GM23338 (cell line): ENCODE results near the gene FXYD7. TPM values are rescaled to one million over a fixed set of nuclear protein-coding genes. Genes with fewer than 3 reads are reported as not detected.

Experiments used
- ATAC-seq: fragments of 200-7000 bp; cut with Tn5 transposase; 3 replicates; pipeline ENCODE4 v1.9.1; 2020
- DNase-seq: peaks from one replicate; pipeline ENCODE4 v3.0.0-alpha.2; 2015; ENCODE audit warnings: low spot score
- H2AFZ ChIP-seq: fragments of 200-600 bp; sonication (generic); 2 replicates; pipeline ENCODE4 v1.8.0; 2016; ENCODE audit warnings: antibody characterized with exemption, mild to moderate bottlenecking, moderate library complexity
- H3F3A ChIP-seq: fragments of 200-600 bp; sonication (generic); replicated peaks from 2 replicates; pipeline ENCODE4 v1.8.0; 2017; ENCODE audit warnings: antibody characterized with exemption, mixed run types, low read depth
- H3K27ac ChIP-seq: fragments of 200-600 bp; sonication (generic); 2 replicates; pipeline ENCODE4 v1.6.1; 2016; ENCODE audit warnings: low read depth
- H3K27me3 ChIP-seq: fragments of 200-600 bp; sonication (generic); 2 replicates; pipeline ENCODE4 v1.8.0; 2016; ENCODE audit warnings: mild to moderate bottlenecking, mixed run types, moderate library complexity; ENCODE audit not compliant: insufficient read depth
- H3K36me3 ChIP-seq: fragments of 200-600 bp; sonication (generic); 2 replicates; pipeline ENCODE4 v1.8.0; 2016; ENCODE audit warnings: mild to moderate bottlenecking; ENCODE audit not compliant: insufficient read depth
- H3K4me1 ChIP-seq: fragments of 200-600 bp; sonication (generic); 2 replicates; pipeline ENCODE4 v1.8.0; 2016; ENCODE audit warnings: mild to moderate bottlenecking, moderate library complexity; ENCODE audit not compliant: insufficient read depth
- H3K4me2 ChIP-seq: fragments of 200-600 bp; sonication (generic); 2 replicates; pipeline ENCODE4 v1.7.1; 2017; ENCODE audit warnings: mixed run types
- H3K4me3 ChIP-seq: fragments of 200-600 bp; sonication (generic); 2 replicates; pipeline ENCODE4 v1.6.1; 2016; ENCODE audit warnings: mixed run types
- H3K79me2 ChIP-seq: fragments of 200-600 bp; sonication (generic); replicated peaks from 2 replicates; pipeline ENCODE4 v1.8.0; 2017; ENCODE audit warnings: mild to moderate bottlenecking; ENCODE audit not compliant: insufficient read depth
- H3K9me2 ChIP-seq: fragments of 200-600 bp; sonication (generic); 2 replicates; pipeline ENCODE4 v1.8.0; 2017; ENCODE audit not compliant: insufficient read depth
- H4K20me1 ChIP-seq: fragments of 200-600 bp; sonication (generic); replicated peaks from 2 replicates; pipeline ENCODE4 v1.8.0; 2017; ENCODE audit warnings: mild to moderate bottlenecking; ENCODE audit not compliant: insufficient read depth
- H3K27ac Mint-ChIP-seq: 2 replicates; pipeline ENCODE4 v1.8.0; 2020; ENCODE audit warnings: inconsistent platforms, mild to moderate bottlenecking, moderate library complexity, mixed read lengths
- H3K27me3 Mint-ChIP-seq: 3 replicates; pipeline ENCODE4 v1.8.0; 2022; ENCODE audit warnings: low read depth, mild to moderate bottlenecking, moderate library complexity, mixed read lengths, inconsistent platforms; ENCODE audit not compliant: insufficient read depth, poor library complexity
- H3K36me3 Mint-ChIP-seq: 3 replicates; pipeline ENCODE4 v1.8.0; 2021; ENCODE audit warnings: low read depth, mild to moderate bottlenecking, inconsistent platforms, moderate library complexity, mixed read lengths
- H3K4me1 Mint-ChIP-seq: 3 replicates; pipeline ENCODE4 v1.8.0; 2020; ENCODE audit warnings: mild to moderate bottlenecking, inconsistent platforms, mixed read lengths
- H3K4me3 Mint-ChIP-seq: 3 replicates; pipeline ENCODE4 v1.8.0; 2021; ENCODE audit warnings: moderate library complexity, mild to moderate bottlenecking, inconsistent platforms, mixed read lengths
- H3K9me3 Mint-ChIP-seq: 3 replicates; pipeline ENCODE4 v1.8.0; 2020; ENCODE audit warnings: moderate library complexity, mild to moderate bottlenecking, inconsistent platforms, mixed read lengths
- CREB1 ChIP-seq: fragments of 250-450 bp; sonication (Bioruptor Pico); IDR thresholded peaks from 2 replicates; pipeline ENCODE4 v1.5.0; 2020; ENCODE audit warnings: low read depth, mild to moderate bottlenecking, moderate library complexity
- CTCF ChIP-seq, 2 experiments: fragments of 200-600 bp in 1 of 2; sonication (generic) in 1 of 2; conservative IDR thresholded peaks; 2 replicates each; pipeline versions ENCODE4 v1.5.1 to v1.6.1; 2016 to 2017; ENCODE audit warnings: antibody characterized with exemption in 2 of 2, low read depth in 2 of 2, mild to moderate bottlenecking in 2 of 2, moderate library complexity in 1 of 2
- ETS1 ChIP-seq: IDR thresholded peaks from 2 replicates; pipeline ENCODE4 v1.6.1; 2016; ENCODE audit warnings: antibody characterized with exemption
- EZH2 ChIP-seq: fragments of 200-600 bp; sonication (generic); IDR thresholded peaks from one replicate; pipeline ENCODE4 v1.8.0; 2017; ENCODE audit warnings: antibody characterized with exemption, mild to moderate bottlenecking, low read depth; ENCODE audit not compliant: unreplicated experiment
- EZH2phosphoT487 ChIP-seq: fragments of 200-600 bp; sonication (generic); IDR thresholded peaks from one replicate; pipeline ENCODE4 v1.8.1; 2018; ENCODE audit warnings: antibody characterized with exemption; ENCODE audit not compliant: unreplicated experiment
- JUNB ChIP-seq: IDR thresholded peaks from one replicate; pipeline ENCODE4 v1.6.1; 2016; ENCODE audit warnings: antibody characterized with exemption; ENCODE audit not compliant: unreplicated experiment
- NANOG ChIP-seq: IDR thresholded peaks from 2 replicates; pipeline ENCODE4 v1.6.1; 2016; ENCODE audit warnings: antibody characterized with exemption, borderline replicate concordance
- POLR2AphosphoS5 ChIP-seq: IDR thresholded peaks from 2 replicates; pipeline ENCODE4 v1.6.1; 2016; ENCODE audit warnings: antibody characterized with exemption, low read depth
- REST ChIP-seq: IDR thresholded peaks from one replicate; pipeline ENCODE4 v1.6.1; 2018; ENCODE audit warnings: antibody characterized with exemption; ENCODE audit not compliant: unreplicated experiment
- STAT1 ChIP-seq: IDR thresholded peaks from one replicate; pipeline ENCODE4 v1.6.1; 2016; ENCODE audit warnings: antibody characterized with exemption; ENCODE audit not compliant: unreplicated experiment
- ZNF114 ChIP-seq: fragments of 250-450 bp; sonication (Bioruptor Pico); IDR thresholded peaks from 2 replicates; pipeline ENCODE4 v1.5.0; 2020; ENCODE audit warnings: mild to moderate bottlenecking, moderate library complexity
- ZNF331 ChIP-seq: fragments of 250-450 bp; sonication (Bioruptor Pico); IDR thresholded peaks from 2 replicates; pipeline ENCODE4 v1.5.0; 2020; ENCODE audit warnings: low read depth, mild to moderate bottlenecking, moderate library complexity
- ZNF462 ChIP-seq: fragments of 250-450 bp; sonication (Bioruptor Pico); IDR thresholded peaks from 2 replicates; pipeline ENCODE4 v1.5.0; 2020; ENCODE audit warnings: mild to moderate bottlenecking, moderate library complexity
- polyA plus RNA-seq: library from polyadenylated mRNA; unstranded; fragments of >200 nt; fragmentation: Nextera tagmentation; extraction: Ambion mirVana; gene quantifications from 2 replicates; pipeline ENCODE4 v1.2.1, GENCODE V29; 2016
- total RNA-seq: library from RNA; depleted of rRNA; stranded (reverse); fragments of >200 nt; shearing (Covaris generic); gene quantifications from 2 replicates; pipeline ENCODE4 v1.2.3, GENCODE V29; 2014

FXYD7 gene
- total and polyA plus RNA-seq, 2 experiments from 2014 or later = 9.6 to 44.0 TPM

GRCh38 chr19:35177377-35178274, 34.6 kb downstream of the FXYD7 start:
- H3K4me2 ChIP-seq = no peak overlapping the region
- H3K79me2 ChIP-seq = no peaks in the 10 kb centered on the region
- H3K27ac Mint-ChIP-seq = no peak overlapping the region
- H3K4me3 Mint-ChIP-seq = no peak overlapping the region
- no peaks in the 10 kb centered on the region for H4K20me1 ChIP-seq
- DNase-seq = no peak
- 0 out of 2 replicates have a peak, but pooled peaks cover 5% of the 10 kb centered on the region for H3K4me1 ChIP-seq
- peaks cover 5% of the 10 kb centered on the region for H3K27me3 Mint-ChIP-seq
- peaks cover 2% of the 10 kb centered on the region; the same call in 2 of the 3 replicates for H3K36me3 Mint-ChIP-seq
- H3K9me2 ChIP-seq = no peaks in the 10 kb centered on the region; the same call in 1 of the 2 replicates
- H3K4me1 Mint-ChIP-seq = peaks cover 5% of the 10 kb centered on the region; the same call in 1 of the 3 replicates
- no peaks in the 10 kb centered on the region for H3K36me3 ChIP-seq
- H2AFZ ChIP-seq = no peak overlapping the region
- no peak overlapping the region for H3K27ac ChIP-seq
- no peaks in the 10 kb centered on the region for H3F3A ChIP-seq
- H3K27me3 ChIP-seq = no peaks in the 10 kb centered on the region
- TF ChIP-seq REST = no peak
- TF ChIP-seq STAT1 = no peak
- no peak for TF ChIP-seq POLR2AphosphoS5
- no peak for TF ChIP-seq NANOG
- no peak for TF ChIP-seq ZNF331 (CRISPR knock-in tag)
- no peak for TF ChIP-seq EZH2
- TF ChIP-seq ETS1 = no peak
- no peak for TF ChIP-seq EZH2phosphoT487
- TF ChIP-seq CTCF (conservative IDR thresholded peaks at IDR 0.05; ENCODE audit: low read depth in 2 of 2) = no peak
- no peak for TF ChIP-seq ZNF114 (CRISPR knock-in tag)
- TF ChIP-seq ZNF462 (CRISPR knock-in tag) = no peak
- no peak for TF ChIP-seq CREB1 (CRISPR knock-in tag)
- TF ChIP-seq JUNB = no peak
- H3K4me3 ChIP-seq = no peak overlapping the region
- no peak for ATAC-seq
- H3K9me3 Mint-ChIP-seq = peaks cover 8% of the 10 kb centered on the region
